Endodermal cell (in vitro differentiated cells): ENCODE measurements around the gene HSPA1A. TPM values are rescaled to one million over a fixed set of nuclear protein-coding genes. Genes with fewer than 3 reads are reported as not detected.
A peak's percentile ranks its signal among the peaks of the same experiment; 100 is the strongest.
"Not testable (repeated sequence)": the region's sequence is repeated elsewhere in the genome, so short reads cannot be mapped to it uniquely, and the experiment has no call there.

Experiments used
- DNase-seq: peaks from one replicate; pipeline ENCODE4 v3.0.0-alpha.2; 2017
- H3K27ac ChIP-seq: 2 replicates; pipeline ENCODE4 v1.5.1; 2013; ENCODE audit warnings: mild to moderate bottlenecking, low read depth, low read length, moderate library complexity
- H3K27me3 ChIP-seq: 2 replicates; pipeline ENCODE4 v1.6.1; 2013; ENCODE audit warnings: mild to moderate bottlenecking, low read length, moderate library complexity; ENCODE audit not compliant: insufficient read depth, control insufficient read depth, poor library complexity, severe bottlenecking
- H3K36me3 ChIP-seq: 2 replicates; pipeline ENCODE4 v1.7.0; 2013; ENCODE audit warnings: mild to moderate bottlenecking, low read length, moderate library complexity; ENCODE audit not compliant: control insufficient read depth, insufficient read depth
- H3K4me1 ChIP-seq: one replicate; pipeline ENCODE4 v1.7.0; 2013; ENCODE audit warnings: low read length; ENCODE audit not compliant: control insufficient read depth, insufficient read depth
- H3K4me3 ChIP-seq: 2 replicates; pipeline ENCODE4 v1.5.1; 2013; ENCODE audit warnings: mild to moderate bottlenecking, low read length, moderate library complexity
- H3K9ac ChIP-seq: 2 replicates; pipeline ENCODE4 v1.6.1; 2013; ENCODE audit warnings: mild to moderate bottlenecking, low read length, moderate library complexity; ENCODE audit not compliant: poor library complexity, severe bottlenecking; ENCODE audit errors: extremely low read depth
- H3K9me3 ChIP-seq: 2 replicates; pipeline ENCODE4 v1.6.1; 2013; ENCODE audit warnings: mild to moderate bottlenecking, low read length, moderate library complexity; ENCODE audit not compliant: control insufficient read depth
- H3K27ac Mint-ChIP-seq: 2 replicates; pipeline ENCODE4 v1.8.0; 2020; ENCODE audit warnings: mixed read lengths
- H3K27me3 Mint-ChIP-seq: 2 replicates; pipeline ENCODE4 v1.8.0; 2021; ENCODE audit warnings: mild to moderate bottlenecking, mixed read lengths; ENCODE audit not compliant: insufficient read depth
- H3K36me3 Mint-ChIP-seq: 2 replicates; pipeline ENCODE4 v1.8.0; 2020; ENCODE audit warnings: low read depth, mixed read lengths
- H3K4me1 Mint-ChIP-seq: 2 replicates; pipeline ENCODE4 v1.8.0; 2020; ENCODE audit warnings: mixed read lengths
- H3K4me3 Mint-ChIP-seq: 2 replicates; pipeline ENCODE4 v1.8.0; 2020; ENCODE audit warnings: mild to moderate bottlenecking, moderate library complexity, mixed read lengths
- H3K9me3 Mint-ChIP-seq: 2 replicates; pipeline ENCODE4 v1.8.0; 2020; ENCODE audit warnings: mild to moderate bottlenecking, mixed read lengths
- CTCF ChIP-seq: fragments of 200-600 bp; sonication (generic); conservative IDR thresholded peaks from 2 replicates; pipeline ENCODE4 v1.5.0; 2021; ENCODE audit warnings: antibody characterized with exemption, mild to moderate bottlenecking
- WGBS, 2 experiments: methylation state at CpG; one replicate each; pipeline versions ENCODE4 v1.1.5 to v1.1.7; 2013; ENCODE audit warnings: missing lambda C conversion rate in 2 of 2, mixed read lengths in 1 of 2; ENCODE audit not compliant: insufficient coverage in 1 of 2, insufficient read length in 1 of 2; 5-methylcytosine and 5-hydroxymethylcytosine counted together
- total RNA-seq, 2 donors: library from RNA; stranded (reverse); fragmentation: NEBNext Ultra II Directional in 1 of 2; extraction: Animal tissue kit (Norgen Biotek cat#: 25700) in 1 of 2; gene quantifications; 2 replicates in 1 of 2; 3 replicates in 1 of 2; pipeline ENCODE4 v1.2.1, GENCODE V29; 2021

The HSPA1A gene
- total RNA-seq, 2 donors from 2014 or later, result 53.1 to 62.6 TPM

- no peak for TF ChIP-seq CTCF
- H3K4me1 ChIP-seq, result no peaks in the 10 kb centered on the region
- WGBS, 2 experiments, result 5 to 15% methylated on average over 6 to 23 of the region's 25 CpGs
- H3K36me3 ChIP-seq, result no peaks in the 10 kb centered on the region
- DNase-seq, result peak; percentile 88
- H3K4me1 Mint-ChIP-seq, result peaks cover 53% of the 10 kb centered on the region
- H3K9ac ChIP-seq, result peak overlapping the region; percentile 64
- H3K27me3 ChIP-seq, result no peaks in the 10 kb centered on the region
- H3K4me3 ChIP-seq, result peak overlapping the region; percentile 83
- H3K9me3 Mint-ChIP-seq, result peaks cover 11% of the 10 kb centered on the region
- peaks cover 3% of the 10 kb centered on the region for H3K36me3 Mint-ChIP-seq
- H3K4me3 Mint-ChIP-seq, result peak overlapping the region; percentile 79
- H3K9me3 ChIP-seq, result no peaks in the 10 kb centered on the region
- peak overlapping the region; percentile 99 for H3K27ac Mint-ChIP-seq
- H3K27me3 Mint-ChIP-seq, result peaks cover 3% of the 10 kb centered on the region
- H3K27ac ChIP-seq, result peak overlapping the region; percentile 82
Observed at GRCh38 chr6:31822036-31822821, 6.9 kb downstream of the HSPA1A start.

GRCh38 chr6:31823592-31824196 lies 8.4 kb downstream of the HSPA1A start:
- not testable (repeated sequence) for DNase-seq, H3K9me3 Mint-ChIP-seq, H3K9ac ChIP-seq, H3K27ac ChIP-seq, H3K4me1 ChIP-seq, H3K27me3 Mint-ChIP-seq, H3K36me3 Mint-ChIP-seq, H3K4me3 Mint-ChIP-seq, H3K27me3 ChIP-seq, H3K9me3 ChIP-seq, H3K4me3 ChIP-seq, H3K36me3 ChIP-seq
- 93 to 95% methylated on average over 3 to 6 of the region's 9 CpGs for WGBS, 2 experiments
- Mint-ChIP-seq H3K27ac (peak overlapping the region; percentile 70), H3K4me1 (peaks cover 41% of the 10 kb centered on the region)

- Histone ChIP-seq H3K27ac (no peak overlapping the region), H3K4me1 (no peaks in the 10 kb centered on the region), H3K9me3 (no peaks in the 10 kb centered on the region), H3K27me3 (no peaks in the 10 kb centered on the region), H3K36me3 (no peaks in the 10 kb centered on the region), H3K9ac (peak overlapping the region; percentile 3), H3K4me3 (no peak overlapping the region)
- Mint-ChIP-seq H3K36me3 (no peaks in the 10 kb centered on the region), H3K4me3 (peak overlapping the region; percentile 80), H3K9me3 (no peaks in the 10 kb centered on the region), H3K27ac (peak overlapping the region; percentile 97), H3K4me1 (peaks cover 37% of the 10 kb centered on the region), H3K27me3 (no peaks in the 10 kb centered on the region)
- WGBS, 2 experiments, result 82 to 85% methylated on average over 2 to 4 of the region's 4 CpGs
- no peak for DNase-seq
- no peak for TF ChIP-seq CTCF
Observed at GRCh38 chr6:31825553-31825952, 10.2 kb downstream of the HSPA1A start.
